GM18502 (cell line): ENCODE data around the gene PSMD8.
"Not testable (repeated sequence)": the region's sequence is repeated elsewhere in the genome, so short reads cannot be mapped to it uniquely, and the experiment has no call there.

ENCODE experiments used
- ATAC-seq: cut with Tn5 transposase; IDR thresholded peaks from one replicate; pipeline ENCODE4 v1.9.1; 2021; ENCODE audit warnings: mild to moderate bottlenecking; ENCODE audit not compliant: unreplicated experiment, poor library complexity

Gene PSMD8

GRCh38 chr19:38374332-38375097 lies at the start of gene PSMD8:
TSS of gene PSMD8 (plus strand) at chr19:38374571. CDS start at chr19:38374602, 31 bp downstream.
- ATAC-seq: peak; percentile 94

DNA sequence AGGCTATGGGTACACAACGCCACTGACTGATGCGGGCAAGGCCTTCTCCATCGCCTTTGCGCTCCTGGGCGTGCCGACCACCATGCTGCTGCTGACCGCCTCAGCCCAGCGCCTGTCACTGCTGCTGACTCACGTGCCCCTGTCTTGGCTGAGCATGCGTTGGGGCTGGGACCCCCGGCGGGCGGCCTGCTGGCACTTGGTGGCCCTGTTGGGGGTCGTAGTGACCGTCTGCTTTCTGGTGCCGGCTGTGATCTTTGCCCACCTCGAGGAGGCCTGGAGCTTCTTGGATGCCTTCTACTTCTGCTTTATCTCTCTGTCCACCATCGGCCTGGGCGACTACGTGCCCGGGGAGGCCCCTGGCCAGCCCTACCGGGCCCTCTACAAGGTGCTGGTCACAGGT lies 47.8 kb upstream of the PSMD8 start:
- no peak for ATAC-seq

DNA sequence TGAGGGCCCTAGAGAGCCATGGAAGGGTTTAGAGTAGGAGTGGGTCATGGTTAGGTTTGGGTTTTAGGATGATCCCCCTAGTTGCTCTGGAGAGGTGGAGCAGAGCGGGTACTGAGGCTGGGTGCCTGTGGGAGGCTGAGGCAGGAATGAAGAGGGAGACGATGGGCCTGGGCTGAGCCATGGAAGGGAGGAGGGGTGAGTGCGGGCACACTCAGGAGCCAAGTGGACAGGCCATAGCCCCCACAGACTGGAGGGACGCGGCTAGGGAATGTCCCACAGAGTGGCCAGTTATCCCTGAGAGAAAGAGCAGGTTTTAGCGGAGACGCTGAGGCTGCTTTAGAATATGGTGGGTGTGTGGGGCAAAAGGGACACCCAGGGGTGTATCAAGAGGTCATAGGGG lies 44.7 kb upstream of the PSMD8 start:
- ATAC-seq: no peak

DNA sequence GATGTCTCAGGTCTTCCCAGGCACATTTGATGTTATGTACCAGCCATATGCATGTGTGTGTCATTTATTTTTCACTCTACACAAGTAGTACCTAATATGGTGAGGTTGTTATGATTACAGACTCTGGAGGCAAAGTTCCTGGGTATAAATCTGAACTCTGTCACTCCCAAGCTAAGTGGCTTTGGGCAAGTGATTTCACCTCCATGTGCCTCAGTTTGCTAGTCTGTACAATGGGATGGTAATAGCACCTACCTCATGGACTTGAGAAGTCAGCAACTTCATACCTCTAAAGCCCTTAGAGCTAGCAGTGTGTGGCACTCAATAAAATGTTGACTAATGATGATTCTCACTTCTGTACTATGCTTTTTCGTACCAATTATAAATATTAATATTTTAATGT lies 42.6 kb upstream of the PSMD8 start:
- ATAC-seq: no peak

GRCh38 chr19:38333245-38333644 lies 41.1 kb upstream of the PSMD8 start:
- no peak for ATAC-seq

GRCh38 chr19:38335949-38336637 lies 38.3 kb upstream of the PSMD8 start:
- ATAC-seq: peak; percentile 73

DNA sequence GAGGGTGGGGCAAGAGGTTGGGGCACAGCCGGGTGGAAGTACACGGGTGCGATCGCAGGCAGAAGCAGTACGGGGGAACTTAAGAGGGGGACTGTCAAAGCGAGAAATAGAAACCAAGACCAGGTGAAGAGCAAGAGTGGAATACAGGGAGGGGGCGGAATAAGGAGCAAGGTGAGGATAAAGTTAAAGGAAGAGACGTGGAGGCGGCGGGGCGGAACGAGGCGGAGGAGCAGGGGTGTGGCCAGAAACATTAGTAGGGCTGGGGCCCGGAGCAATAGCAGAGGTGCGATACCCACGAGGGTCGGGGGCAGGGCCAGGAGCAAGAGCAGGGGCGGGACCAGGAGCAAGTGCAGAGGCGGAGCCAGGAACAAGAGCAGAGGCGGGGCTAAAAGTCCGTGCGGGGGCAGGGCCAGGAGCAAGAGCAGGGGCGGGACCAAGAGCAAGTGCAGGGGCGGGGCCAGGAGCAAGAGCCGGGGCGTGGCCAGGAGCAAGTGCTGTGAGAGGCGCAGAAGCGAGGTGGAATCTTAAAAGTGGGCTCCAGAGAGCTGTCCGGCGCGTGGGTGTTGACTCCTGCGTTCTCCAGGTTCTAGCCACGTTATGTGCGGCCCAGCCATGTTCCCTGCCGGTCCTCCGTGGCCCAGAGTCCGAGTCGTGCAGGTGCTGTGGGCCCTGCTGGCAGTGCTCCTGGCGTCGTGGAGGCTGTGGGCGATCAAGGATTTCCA lies 37.6 kb upstream of the PSMD8 start:
- peak; percentile 67 for ATAC-seq

DNA sequence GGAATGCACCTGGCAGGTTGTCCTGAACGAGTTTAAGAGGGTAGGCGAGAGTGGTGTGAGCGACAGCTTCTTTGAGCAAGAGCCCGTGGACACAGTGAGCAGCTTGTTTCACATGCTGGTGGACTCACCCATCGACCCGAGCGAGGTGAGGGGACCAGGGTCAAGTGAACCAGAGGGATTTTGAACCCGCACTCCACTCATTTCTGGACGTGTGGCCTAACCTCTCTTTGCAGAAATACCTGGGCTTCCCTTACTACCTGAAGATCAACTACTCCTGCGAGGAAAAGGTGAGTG lies 37.1 kb upstream of the PSMD8 start:
- no peak for ATAC-seq

- ATAC-seq: not testable (repeated sequence)
Observed at GRCh38 chr19:38339011-38339410, 35.4 kb upstream of the PSMD8 start.

- no peak for ATAC-seq
Observed at GRCh38 chr19:38340927-38341326, 33.4 kb upstream of the PSMD8 start.

DNA sequence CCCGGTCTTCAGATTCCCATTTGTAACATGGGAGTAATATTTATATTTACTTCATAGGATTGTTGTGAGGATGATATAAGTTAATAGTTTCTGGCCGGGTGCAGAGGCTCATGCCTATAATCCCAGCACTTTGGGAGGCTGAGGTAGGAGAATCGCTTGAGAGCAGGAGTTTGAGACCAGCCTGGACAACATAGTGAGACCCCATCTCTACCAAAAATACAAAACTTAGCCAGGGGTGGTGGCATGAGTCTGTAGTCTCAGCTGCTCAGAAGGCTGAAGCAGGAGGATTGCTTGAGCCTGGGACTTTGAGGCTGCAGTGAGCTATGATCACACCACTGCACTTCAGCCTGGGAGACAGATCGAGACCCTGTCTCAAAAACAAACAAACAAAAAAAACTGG lies 27.5 kb upstream of the PSMD8 start:
- ATAC-seq: no peak

DNA sequence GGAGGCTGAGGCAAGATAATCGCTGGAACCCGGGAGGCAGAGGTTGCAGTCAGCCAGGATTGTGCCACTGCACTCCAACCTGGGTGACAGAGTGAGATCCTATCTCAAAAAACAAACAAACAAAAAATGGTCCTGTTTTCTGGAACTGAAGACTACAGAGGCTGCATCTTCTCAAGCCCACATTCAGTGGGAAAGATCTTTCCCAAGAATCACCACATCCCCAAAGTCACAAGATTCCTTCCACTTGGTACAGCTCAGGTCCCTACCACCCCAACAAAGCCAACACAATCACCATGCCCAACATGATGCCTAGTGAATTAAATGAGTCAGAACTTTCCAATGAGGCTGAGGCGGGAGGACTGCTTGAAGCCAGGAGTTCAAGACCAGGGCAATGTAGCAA lies 23.5 kb upstream of the PSMD8 start:
- ATAC-seq: no peak

DNA sequence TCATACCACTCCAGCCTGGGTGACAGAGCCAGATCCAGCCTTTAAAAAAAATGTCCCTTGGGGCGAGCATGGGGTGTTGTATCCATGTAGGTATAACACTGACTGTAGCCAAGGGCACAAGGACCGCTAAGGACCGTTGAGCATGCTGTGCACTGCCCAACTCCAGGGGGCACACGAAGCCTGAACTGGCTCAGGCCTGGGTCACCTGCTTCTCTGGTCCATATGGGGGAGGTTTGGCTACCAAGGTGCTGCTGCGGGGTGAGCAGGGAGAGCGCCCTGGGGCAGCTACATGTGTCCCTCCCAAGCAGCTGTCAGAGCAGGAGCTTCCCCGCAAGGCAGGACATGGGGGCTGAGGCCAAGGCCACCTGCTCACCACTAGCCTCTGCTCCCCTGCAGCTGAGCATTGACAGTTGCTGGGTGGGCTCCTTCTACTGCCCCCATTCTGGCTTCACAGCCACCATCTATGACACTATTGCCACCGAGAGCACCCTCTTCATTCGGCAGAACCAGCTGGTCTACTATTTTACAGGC lies 22.4 kb upstream of the PSMD8 start:
- ATAC-seq: no peak

GRCh38 chr19:38352611-38353010 lies 21.8 kb upstream of the PSMD8 start:
- ATAC-seq: no peak

- no peak for ATAC-seq
Observed at GRCh38 chr19:38355728-38356725, 18.3 kb upstream of the PSMD8 start.

DNA sequence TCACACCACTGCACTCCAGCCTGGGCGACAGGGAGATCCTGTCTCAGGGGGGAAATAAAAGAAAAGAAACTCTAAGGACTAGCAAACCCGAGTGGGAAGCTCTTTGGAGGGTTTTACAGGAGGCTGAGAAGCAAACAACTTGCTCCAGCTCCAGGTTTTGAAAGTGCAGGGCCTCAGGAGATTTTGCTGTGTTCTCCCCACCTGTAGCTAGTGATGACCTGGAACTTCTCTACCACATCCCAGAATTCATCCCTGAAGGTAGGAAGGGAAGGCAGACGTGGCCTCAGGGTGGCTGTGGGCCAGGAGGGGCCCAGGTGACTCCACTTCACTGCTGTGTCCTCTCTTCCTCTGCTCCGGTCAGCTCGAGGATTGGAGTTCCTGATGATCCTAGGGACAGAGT lies 16.3 kb upstream of the PSMD8 start:
- no peak for ATAC-seq

GRCh38 chr19:38359242-38360021 lies 14.9 kb upstream of the PSMD8 start:
- no peak for ATAC-seq

DNA sequence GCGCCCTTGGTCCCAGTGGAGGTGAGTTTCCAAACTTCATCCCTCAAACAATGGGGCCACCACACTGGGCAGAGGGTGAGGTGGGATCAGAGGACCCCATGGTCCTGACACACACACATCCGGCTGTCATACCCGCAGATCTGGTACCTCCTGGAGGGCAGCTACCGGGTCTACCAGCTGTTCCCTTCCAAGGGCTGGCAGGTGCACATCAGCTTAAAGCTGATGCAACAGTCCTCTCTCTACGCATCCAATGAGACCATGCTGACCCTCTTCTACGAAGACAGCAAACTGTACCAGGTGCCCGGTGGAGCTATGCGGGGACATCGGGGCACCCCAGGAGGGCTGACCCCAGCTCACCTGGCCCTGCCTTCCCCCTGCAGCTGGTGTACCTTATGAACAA lies 14.0 kb upstream of the PSMD8 start:
- no peak for ATAC-seq
